ENCODE data around the gene NUTM2F.
"Not testable (repeated sequence)": the region's sequence is repeated elsewhere in the genome, so short reads cannot be mapped to it uniquely, and the experiment has no call there.

NUTM2F gene, protein sequence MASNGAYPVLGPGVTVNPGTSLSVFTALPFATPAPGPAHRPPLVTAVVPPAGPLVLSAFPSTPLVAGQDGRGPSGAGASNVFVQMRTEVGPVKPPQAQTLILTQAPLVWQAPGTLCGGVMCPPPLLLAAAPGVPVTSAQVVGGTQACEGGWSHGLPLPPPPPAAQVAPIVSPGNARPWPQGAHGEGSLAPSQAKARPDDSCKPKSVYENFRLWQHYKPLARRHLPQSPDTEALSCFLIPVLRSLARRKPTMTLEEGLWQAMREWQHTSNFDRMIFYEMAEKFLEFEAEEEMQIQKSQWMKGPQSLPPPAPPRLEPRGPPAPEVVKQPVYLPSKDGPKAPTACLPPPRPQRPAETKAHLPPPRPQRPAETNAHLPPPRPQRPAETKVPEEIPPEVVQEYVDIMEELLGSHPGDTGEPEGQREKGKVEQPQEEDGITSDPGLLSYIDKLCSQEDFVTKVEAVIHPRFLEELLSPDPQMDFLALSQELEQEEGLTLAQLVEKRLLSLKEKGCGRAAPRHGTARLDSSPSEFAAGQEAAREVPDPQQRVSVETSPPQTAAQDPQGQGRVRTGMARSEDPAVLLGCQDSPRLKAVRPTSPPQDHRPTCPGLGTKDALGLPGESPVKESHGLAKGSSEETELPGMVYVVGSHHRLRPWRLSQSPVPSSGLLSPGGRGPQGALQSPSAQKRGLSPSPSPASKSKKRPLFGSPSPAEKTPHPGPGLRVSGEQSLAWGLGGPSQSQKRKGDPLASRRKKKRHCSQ

GRCh38 chr9:94328544-94328943, at the start of gene NUTM2F:
Gene NUTM2F (minus strand): TSS chr9:94328644. CDS start chr9:94328623, 21 bp downstream.
- DNase-seq (ENCODE audit: low spot score) = not testable (repeated sequence)

GRCh38 chr9:94375197-94375596, 46.8 kb upstream of the NUTM2F start:
- not testable (repeated sequence) for DNase-seq (ENCODE audit: low spot score)

DNA sequence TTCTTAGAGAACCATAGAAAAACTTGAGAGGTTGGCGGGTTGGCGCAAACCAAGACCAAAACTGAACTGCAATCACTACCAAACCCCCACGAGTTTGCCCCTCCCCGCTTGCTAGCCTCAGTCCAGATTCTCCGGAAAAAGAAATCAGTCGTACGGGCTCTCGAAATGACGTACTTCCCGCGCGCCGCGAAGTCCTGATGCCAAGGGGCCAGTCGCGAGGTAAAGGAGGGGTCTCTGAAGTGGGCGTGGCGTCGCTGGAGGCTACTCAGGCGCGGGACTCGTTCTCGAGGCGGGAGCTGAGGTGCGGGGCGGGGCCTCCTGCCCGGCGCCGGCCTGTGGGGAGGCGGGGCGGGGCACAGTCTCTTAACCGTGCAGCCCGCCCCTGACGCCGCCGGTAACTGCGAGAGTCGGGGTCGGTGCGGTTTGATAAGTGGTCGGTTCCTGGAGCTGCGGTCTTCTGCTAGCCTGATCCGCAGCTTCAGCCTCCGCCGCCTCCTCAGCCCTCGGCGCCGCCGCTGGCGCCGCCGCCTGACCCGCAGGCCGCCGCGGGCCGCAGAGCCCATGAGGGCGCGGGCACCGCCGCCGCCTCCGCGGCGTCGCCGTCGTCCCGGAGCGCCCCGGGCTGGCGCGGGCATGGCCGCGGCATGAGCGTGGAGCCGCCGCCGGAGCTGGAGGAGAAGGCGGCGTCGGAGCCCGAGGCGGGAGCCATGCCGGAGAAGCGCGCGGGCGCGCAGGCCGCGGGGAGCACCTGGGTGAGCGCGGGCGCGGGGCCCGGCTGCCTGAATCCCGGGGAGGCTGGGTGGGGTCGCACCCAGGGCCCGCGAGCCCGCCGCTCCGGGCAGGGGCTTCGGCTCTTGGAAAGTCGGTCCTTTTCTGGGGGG, 46.0 kb upstream of the NUTM2F start:
- peak; percentile 91 for DNase-seq (ENCODE audit: low spot score)

GRCh38 chr9:94373779-94374175, 45.3 kb upstream of the NUTM2F start:
- not testable (repeated sequence) for DNase-seq (ENCODE audit: low spot score)

GRCh38 chr9:94370266-94370665, 41.8 kb upstream of the NUTM2F start:
- DNase-seq (ENCODE audit: low spot score) = not testable (repeated sequence)

DNA sequence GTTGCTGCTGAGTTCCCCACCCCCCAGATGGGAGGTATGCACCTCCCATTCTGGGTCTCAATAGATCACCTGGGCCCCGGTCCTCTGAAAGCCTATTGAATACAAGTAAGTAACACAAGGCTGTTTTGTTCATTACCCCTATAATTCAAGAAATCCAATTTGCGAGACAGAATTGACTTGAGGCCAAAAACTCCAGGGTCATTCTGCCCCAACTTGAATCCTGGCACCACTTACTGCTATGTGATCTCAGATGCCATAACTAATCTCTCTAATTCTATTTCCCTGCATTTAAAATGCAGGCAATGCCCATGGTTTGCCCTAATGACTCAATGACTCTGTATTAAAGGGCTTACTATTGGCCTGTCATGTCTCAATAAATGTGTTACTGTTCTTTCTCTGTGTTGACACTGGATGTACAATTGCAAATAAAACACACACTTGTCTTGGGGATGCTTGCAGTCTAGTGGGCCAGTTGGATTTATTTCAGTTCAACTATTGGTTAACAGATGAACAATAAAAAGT, 35.7 kb upstream of the NUTM2F start:
- DNase-seq (ENCODE audit: low spot score) = not testable (repeated sequence)

- not testable (repeated sequence) for DNase-seq (ENCODE audit: low spot score)
These were observed 28.7 kb upstream of the NUTM2F start for GRCh38 chr9:94357158-94357557.

- DNase-seq (ENCODE audit: low spot score) = not testable (repeated sequence)
These were observed 23.7 kb upstream of the NUTM2F start for GRCh38 chr9:94351901-94352723.

DNA sequence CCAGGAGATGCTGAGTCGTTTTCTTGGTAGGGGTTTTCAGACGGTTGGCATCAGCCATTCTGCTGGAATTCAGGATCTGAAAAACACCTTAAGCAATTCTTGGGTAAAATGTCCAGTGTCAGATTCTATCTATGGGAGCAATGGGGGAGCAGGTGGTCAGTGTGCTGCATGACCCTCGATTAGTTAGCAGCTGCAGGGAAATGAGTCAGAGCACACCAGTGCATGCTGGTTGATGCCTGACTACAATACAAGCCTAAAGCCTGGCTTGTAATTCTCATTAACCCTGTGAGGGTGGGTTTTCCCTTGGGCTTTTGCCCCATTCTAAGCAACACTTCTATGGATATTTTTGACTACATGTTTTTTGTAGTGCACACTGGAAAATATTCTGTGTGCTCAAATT, 20.3 kb upstream of the NUTM2F start:
- DNase-seq (ENCODE audit: low spot score) = not testable (repeated sequence)

- DNase-seq (ENCODE audit: low spot score) = not testable (repeated sequence)
These were observed 19.0 kb upstream of the NUTM2F start for GRCh38 chr9:94347451-94347850.

GRCh38 chr9:94341703-94342102, 13.3 kb upstream of the NUTM2F start:
- not testable (repeated sequence) for DNase-seq (ENCODE audit: low spot score)

DNA sequence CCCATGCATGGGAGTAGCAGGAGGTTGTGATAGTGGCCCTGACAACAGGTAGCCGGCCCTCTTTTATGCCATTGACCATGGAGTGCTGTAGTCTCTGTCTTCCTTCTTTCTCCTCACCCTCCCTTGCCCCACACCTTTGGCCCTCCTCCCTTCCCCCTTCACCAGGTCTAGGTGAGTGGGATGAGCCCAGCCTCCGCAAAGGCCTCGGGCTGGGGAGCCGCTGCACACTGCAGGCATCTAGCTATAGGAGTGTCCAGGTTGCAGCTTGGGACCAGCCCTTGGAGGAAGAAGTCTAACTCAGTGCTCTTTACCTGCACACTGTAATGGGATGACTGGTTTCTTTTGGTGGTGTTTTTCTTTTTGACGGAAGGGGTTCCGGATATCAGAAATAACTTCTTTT, 12.3 kb upstream of the NUTM2F start:
- not testable (repeated sequence) for DNase-seq (ENCODE audit: low spot score)

- DNase-seq (ENCODE audit: low spot score) = not testable (repeated sequence)
These were observed 11.2 kb upstream of the NUTM2F start for GRCh38 chr9:94339657-94340056.

- not testable (repeated sequence) for DNase-seq (ENCODE audit: low spot score)
These were observed 10.3 kb upstream of the NUTM2F start for GRCh38 chr9:94338723-94339122.

DNA sequence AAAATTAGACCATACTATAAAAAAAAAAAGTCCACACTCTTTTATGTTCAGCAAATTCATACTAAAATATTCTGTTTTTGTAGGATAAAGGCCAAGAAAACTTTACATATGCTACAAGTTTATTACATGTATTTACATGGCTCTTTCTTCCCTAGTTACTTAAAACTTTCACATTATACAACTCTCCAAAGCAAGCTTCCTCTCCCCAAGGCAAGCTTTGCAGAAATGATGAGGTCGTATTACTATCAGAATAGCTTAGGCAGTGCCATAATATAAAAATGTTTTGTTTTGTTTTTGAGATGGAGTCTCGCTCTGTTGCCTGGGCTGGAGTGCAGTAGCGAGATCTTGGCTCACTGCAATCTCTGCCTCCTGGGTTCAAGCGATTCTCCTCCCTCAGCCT, 8.0 kb upstream of the NUTM2F start:
- DNase-seq (ENCODE audit: low spot score) = not testable (repeated sequence)

- not testable (repeated sequence) for DNase-seq (ENCODE audit: low spot score)
These were observed 2.9 kb downstream of the NUTM2F start for GRCh38 chr9:94325583-94325982.

DNA sequence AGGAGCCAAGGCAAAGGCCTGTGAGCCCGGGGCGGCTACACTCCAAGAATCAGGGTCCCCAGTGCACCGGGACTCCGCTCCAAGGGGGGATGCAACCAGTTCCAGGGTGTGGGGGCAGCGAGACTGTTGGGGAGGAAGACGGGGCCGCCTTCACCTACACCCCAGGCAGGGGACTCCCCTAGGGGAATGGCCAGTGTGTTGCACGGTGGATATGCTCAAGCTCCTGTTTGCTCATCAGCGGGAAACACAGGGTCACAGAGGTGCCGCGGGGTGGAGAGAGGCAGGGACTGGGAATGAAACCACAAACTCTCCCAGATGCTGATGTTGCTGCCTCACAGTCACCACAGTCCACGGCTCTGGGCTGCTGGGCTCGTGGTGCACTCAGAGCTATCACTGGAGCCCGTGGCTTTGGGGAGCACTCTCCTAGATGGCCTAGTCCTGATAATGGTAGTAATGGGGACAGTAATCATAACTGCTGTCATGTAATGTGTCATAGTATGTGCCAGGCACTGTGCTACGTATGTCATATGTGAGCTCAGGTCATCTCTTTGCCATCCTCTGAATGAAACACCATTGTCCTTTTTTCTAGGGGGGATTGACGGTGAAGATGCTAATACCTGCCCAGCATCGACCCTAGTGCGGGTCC, 5.2 kb downstream of the NUTM2F start:
- DNase-seq (ENCODE audit: low spot score) = not testable (repeated sequence)

DNA sequence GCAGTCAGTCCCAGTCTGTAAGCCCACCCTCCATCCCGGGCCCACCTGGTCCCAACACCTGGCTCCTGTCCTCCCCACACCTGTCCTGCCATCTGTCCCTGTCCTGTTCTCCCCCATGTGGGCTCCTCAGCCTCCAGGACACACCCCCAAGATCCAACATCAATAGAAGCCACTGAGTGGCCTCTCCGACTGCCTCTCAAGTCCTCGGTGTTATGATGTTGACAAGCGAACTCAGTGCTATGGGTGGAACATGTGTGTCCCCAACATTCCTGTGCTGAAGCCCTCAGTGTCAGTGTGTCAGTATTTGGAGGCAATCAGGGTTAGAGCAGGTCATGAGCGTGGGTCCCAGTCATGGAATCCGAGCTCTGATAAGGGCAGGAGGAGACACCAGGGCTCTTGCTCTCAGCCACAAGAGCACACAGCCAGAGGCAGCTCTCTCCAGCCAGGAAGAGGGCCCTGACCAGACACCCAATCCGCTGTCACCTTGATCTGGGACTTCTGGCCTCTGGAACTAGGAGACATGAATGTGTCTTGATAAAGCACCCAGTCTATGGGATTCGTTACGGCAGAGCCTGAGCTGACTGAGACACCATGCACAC, 6.0 kb downstream of the NUTM2F start:
- DNase-seq (ENCODE audit: low spot score) = not testable (repeated sequence)

- DNase-seq (ENCODE audit: low spot score) = not testable (repeated sequence)
These were observed 10.3 kb downstream of the NUTM2F start for GRCh38 chr9:94317949-94318657.
